Endodermal cell (in vitro differentiated cells): ENCODE measurements around the gene BSN. TPM values are rescaled to one million over a fixed set of nuclear protein-coding genes. Genes with fewer than 3 reads are reported as not detected.

ENCODE experiments used
- DNase-seq: peaks from one replicate; pipeline ENCODE4 v3.0.0-alpha.2; 2017
- H3K27ac ChIP-seq: 2 replicates; pipeline ENCODE4 v1.5.1; 2013; ENCODE audit warnings: mild to moderate bottlenecking, low read depth, low read length, moderate library complexity
- H3K27me3 ChIP-seq: 2 replicates; pipeline ENCODE4 v1.6.1; 2013; ENCODE audit warnings: mild to moderate bottlenecking, low read length, moderate library complexity; ENCODE audit not compliant: insufficient read depth, control insufficient read depth, poor library complexity, severe bottlenecking
- H3K36me3 ChIP-seq: 2 replicates; pipeline ENCODE4 v1.7.0; 2013; ENCODE audit warnings: mild to moderate bottlenecking, low read length, moderate library complexity; ENCODE audit not compliant: control insufficient read depth, insufficient read depth
- H3K4me1 ChIP-seq: one replicate; pipeline ENCODE4 v1.7.0; 2013; ENCODE audit warnings: low read length; ENCODE audit not compliant: control insufficient read depth, insufficient read depth
- H3K4me3 ChIP-seq: 2 replicates; pipeline ENCODE4 v1.5.1; 2013; ENCODE audit warnings: mild to moderate bottlenecking, low read length, moderate library complexity
- H3K9ac ChIP-seq: 2 replicates; pipeline ENCODE4 v1.6.1; 2013; ENCODE audit warnings: mild to moderate bottlenecking, low read length, moderate library complexity; ENCODE audit not compliant: poor library complexity, severe bottlenecking; ENCODE audit errors: extremely low read depth
- H3K9me3 ChIP-seq: 2 replicates; pipeline ENCODE4 v1.6.1; 2013; ENCODE audit warnings: mild to moderate bottlenecking, low read length, moderate library complexity; ENCODE audit not compliant: control insufficient read depth
- H3K27ac Mint-ChIP-seq: 2 replicates; pipeline ENCODE4 v1.8.0; 2020; ENCODE audit warnings: mixed read lengths
- H3K27me3 Mint-ChIP-seq: 2 replicates; pipeline ENCODE4 v1.8.0; 2021; ENCODE audit warnings: mild to moderate bottlenecking, mixed read lengths; ENCODE audit not compliant: insufficient read depth
- H3K36me3 Mint-ChIP-seq: 2 replicates; pipeline ENCODE4 v1.8.0; 2020; ENCODE audit warnings: low read depth, mixed read lengths
- H3K4me1 Mint-ChIP-seq: 2 replicates; pipeline ENCODE4 v1.8.0; 2020; ENCODE audit warnings: mixed read lengths
- H3K4me3 Mint-ChIP-seq: 2 replicates; pipeline ENCODE4 v1.8.0; 2020; ENCODE audit warnings: mild to moderate bottlenecking, moderate library complexity, mixed read lengths
- H3K9me3 Mint-ChIP-seq: 2 replicates; pipeline ENCODE4 v1.8.0; 2020; ENCODE audit warnings: mild to moderate bottlenecking, mixed read lengths
- CTCF ChIP-seq: fragments of 200-600 bp; sonication (generic); conservative IDR thresholded peaks from 2 replicates; pipeline ENCODE4 v1.5.0; 2021; ENCODE audit warnings: antibody characterized with exemption, mild to moderate bottlenecking
- WGBS, 2 experiments: methylation state at CpG; one replicate each; pipeline versions ENCODE4 v1.1.5 to v1.1.7; 2013; ENCODE audit warnings: missing lambda C conversion rate in 2 of 2, mixed read lengths in 1 of 2; ENCODE audit not compliant: insufficient coverage in 1 of 2, insufficient read length in 1 of 2; 5-methylcytosine and 5-hydroxymethylcytosine counted together
- total RNA-seq, 2 donors: library from RNA; stranded (reverse); fragmentation: NEBNext Ultra II Directional in 1 of 2; extraction: Animal tissue kit (Norgen Biotek cat#: 25700) in 1 of 2; gene quantifications; 2 replicates in 1 of 2; 3 replicates in 1 of 2; pipeline ENCODE4 v1.2.1, GENCODE V29; 2021

BSN gene
- total RNA-seq, 2 donors from 2014 or later: 2.4 to 2.5 TPM

DNA sequence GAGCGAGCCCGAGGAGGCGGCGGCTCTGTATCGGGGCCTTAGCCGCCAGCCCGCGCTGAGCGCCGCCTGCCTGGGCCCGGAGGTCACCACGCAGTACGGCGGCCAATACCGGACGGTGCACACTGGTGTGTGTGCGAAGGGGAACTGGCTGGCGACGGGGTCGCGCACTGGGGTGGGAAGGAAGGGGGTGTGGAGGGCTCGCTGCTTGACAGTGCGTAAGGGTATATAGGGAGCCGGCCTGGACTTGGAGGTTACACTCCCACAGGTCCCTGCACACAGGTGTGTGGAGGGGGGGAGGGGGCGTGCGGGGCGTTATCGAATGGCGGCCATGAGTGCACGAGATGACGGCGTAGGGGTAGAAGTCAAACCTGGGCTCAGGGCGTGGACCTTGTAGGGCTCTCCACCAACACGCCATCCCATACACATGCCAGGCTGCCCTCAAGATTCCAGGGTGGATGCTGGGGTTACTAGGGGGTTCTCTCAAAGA, 120.3 kb downstream of the BSN start:
- no peak for TF ChIP-seq CTCF
- Mint-ChIP-seq H3K4me3 (peak overlapping the region; percentile 84), H3K4me1 (peaks cover 13% of the 10 kb centered on the region), H3K36me3 (peaks cover 28% of the 10 kb centered on the region), H3K27ac (peak overlapping the region; percentile 58), H3K9me3 (no peaks in the 10 kb centered on the region), H3K27me3 (no peaks in the 10 kb centered on the region)
- H3K9ac ChIP-seq: peak overlapping the region; percentile 60
- no peaks in the 10 kb centered on the region for H3K27me3 ChIP-seq
- H3K36me3 ChIP-seq: peaks cover 41% of the 10 kb centered on the region
- WGBS, 2 experiments: 3 to 6% methylated on average over 9 to 34 of the region's 34 CpGs
- peak overlapping the region; percentile 82 for H3K4me3 ChIP-seq
- DNase-seq: no peak
- H3K9me3 ChIP-seq: no peaks in the 10 kb centered on the region
- H3K4me1 ChIP-seq: peaks cover 3% of the 10 kb centered on the region
- no peak overlapping the region for H3K27ac ChIP-seq

GRCh38 chr3:49675912-49676311, 121.6 kb downstream of the BSN start:
- Histone ChIP-seq H3K36me3 (peaks cover 54% of the 10 kb centered on the region), H3K4me1 (peaks cover 3% of the 10 kb centered on the region), H3K4me3 (no peak overlapping the region), H3K27me3 (no peaks in the 10 kb centered on the region), H3K27ac (no peak overlapping the region), H3K9me3 (no peaks in the 10 kb centered on the region), H3K9ac (no peak overlapping the region)
- no peaks in the 10 kb centered on the region for H3K9me3 Mint-ChIP-seq
- peaks cover 38% of the 10 kb centered on the region for H3K36me3 Mint-ChIP-seq
- peaks cover 13% of the 10 kb centered on the region for H3K4me1 Mint-ChIP-seq
- H3K27ac Mint-ChIP-seq: no peak overlapping the region
- peak overlapping the region; percentile 84 for H3K4me3 Mint-ChIP-seq
- WGBS, 2 experiments: 92 to 96% methylated on average over 10 to 11 of the region's 11 CpGs
- no peak for DNase-seq
- no peak for TF ChIP-seq CTCF
- no peaks in the 10 kb centered on the region for H3K27me3 Mint-ChIP-seq

DNA sequence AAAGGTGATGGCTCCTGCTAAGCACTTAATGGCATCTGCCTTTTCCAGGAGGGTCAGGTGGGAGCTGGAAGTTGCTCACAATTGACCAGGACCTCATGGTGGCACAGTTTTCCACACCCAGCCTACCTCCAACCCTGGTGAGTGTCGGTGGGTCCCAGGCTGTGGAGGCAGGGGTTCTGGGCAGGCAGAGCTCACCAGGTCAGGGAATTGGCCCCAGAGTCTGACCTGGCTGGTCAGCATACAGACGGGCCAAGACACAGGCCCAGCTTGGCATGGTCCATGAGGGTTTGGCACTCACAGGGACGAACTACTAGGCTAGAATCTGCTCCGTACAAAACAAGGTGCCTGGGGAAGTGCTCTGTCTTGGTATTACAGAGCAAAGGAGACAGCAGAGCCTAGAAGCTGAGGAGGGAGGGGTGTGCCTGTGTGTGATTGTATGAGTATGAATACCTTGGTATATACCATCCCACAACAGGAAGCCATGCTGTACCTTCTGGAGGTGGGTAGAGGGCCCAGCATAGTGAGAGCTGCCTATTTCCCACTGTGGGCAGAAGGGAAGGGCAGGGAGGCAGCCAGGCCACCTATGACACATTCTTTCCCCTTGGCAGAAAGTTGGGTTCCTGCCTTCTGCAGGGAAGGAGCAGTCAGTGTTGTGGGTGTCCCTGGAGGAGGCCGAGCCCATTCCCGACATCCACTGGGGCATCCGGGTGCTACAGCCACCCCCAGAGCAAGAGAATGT, 126.4 kb downstream of the BSN start:
- no peaks in the 10 kb centered on the region for H3K27me3 Mint-ChIP-seq
- peaks cover 58% of the 10 kb centered on the region for H3K36me3 Mint-ChIP-seq
- no peak overlapping the region for H3K4me3 Mint-ChIP-seq
- Histone ChIP-seq H3K27ac (no peak overlapping the region), H3K9ac (no peak overlapping the region), H3K27me3 (no peaks in the 10 kb centered on the region), H3K9me3 (no peaks in the 10 kb centered on the region), H3K4me3 (no peak overlapping the region), H3K4me1 (no peaks in the 10 kb centered on the region), H3K36me3 (peaks cover 81% of the 10 kb centered on the region)
- no peaks in the 10 kb centered on the region for H3K4me1 Mint-ChIP-seq
- no peaks in the 10 kb centered on the region for H3K9me3 Mint-ChIP-seq
- DNase-seq: no peak
- TF ChIP-seq CTCF: no peak
- H3K27ac Mint-ChIP-seq: no peak overlapping the region
- 89 to 94% methylated on average over 4 to 7 of the region's 7 CpGs for WGBS, 2 experiments
